ENCODE data around the gene S100A7A.
"Not testable (repeated sequence)": the region's sequence is repeated elsewhere in the genome, so short reads cannot be mapped to it uniquely, and the experiment has no call there.

S100A7A gene

DNA sequence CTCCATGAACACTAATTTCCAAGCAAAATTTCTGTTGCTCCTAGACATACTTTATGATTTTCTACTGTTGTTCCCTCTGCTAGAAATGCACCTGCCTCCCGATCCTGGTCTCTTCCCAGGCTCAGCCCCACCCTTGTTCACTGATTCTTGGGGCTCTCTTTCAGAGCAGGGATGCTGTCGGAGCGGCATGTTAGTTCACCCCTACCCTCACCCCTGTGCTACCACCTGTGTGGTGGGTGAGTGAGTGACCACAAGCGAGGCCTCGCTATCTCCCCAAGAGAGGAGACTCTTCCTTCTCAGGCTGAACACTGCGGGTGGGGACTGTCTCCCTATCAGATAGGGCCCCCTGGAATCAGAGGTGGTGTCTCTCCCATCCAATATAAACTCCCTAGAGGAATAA is 20.5 kb upstream of the S100A7A start:
- DNase-seq (ENCODE audit: low spot score): no peak

GRCh38 chr1:153396461-153396860 is 19.9 kb upstream of the S100A7A start:
- no peak for DNase-seq (ENCODE audit: low spot score)

- DNase-seq (ENCODE audit: low spot score): no peak
Measured at GRCh38 chr1:153397051-153397923, 19.0 kb upstream of the S100A7A start.

GRCh38 chr1:153397924-153398651 is 18.2 kb upstream of the S100A7A start:
- no peak for DNase-seq (ENCODE audit: low spot score)

DNA sequence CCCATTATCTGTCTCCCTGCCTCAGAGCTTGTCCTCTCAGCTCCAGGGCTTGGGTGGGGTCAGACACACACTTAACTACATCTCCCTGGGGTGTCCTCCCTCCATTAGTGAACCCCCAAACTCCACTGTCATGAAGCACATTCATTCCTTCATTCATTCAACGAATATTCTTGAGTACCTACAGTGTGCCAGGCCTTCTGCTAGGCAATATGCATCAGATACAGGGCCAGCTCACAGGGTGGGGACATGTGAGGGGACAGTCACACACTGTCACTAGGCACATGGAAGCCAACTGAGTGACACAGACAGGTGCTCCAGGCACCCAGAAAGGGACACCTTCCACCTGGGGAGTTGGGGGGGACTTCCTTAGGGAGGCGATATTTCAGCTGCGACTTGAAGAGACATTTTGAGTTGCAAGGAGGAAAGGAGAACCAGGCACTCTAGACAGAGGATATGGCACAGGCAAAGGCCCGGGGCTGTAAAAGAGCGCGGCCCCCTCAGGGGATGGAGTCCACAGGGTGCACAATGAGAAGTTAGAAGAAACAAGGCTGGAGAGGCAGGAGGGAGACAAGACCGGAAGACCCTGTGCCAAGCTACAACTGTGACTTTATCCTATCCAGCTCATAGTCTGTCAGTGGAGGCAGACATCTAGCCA is 16.8 kb upstream of the S100A7A start:
- DNase-seq (ENCODE audit: low spot score): no peak

- no peak for DNase-seq (ENCODE audit: low spot score)
Measured at GRCh38 chr1:153400244-153400643, 16.1 kb upstream of the S100A7A start.

DNA sequence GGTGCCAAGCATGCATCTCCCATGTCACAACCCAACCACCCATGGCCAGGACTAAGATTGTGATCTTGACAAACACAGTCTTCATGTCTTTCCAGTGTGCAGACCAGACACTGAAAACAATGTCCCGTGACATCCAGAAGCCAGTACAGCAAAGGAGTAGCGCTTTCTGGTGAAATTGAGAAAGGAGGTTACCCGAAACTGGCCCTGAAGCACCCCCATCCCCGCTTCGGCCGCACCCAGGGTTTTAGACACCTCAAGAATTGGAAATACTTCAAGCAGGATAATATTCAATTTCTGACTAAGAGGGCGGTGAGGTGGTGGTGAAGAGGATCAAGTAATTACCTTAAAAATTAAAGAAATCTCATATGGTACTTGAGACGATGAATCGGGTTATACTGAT is 14.9 kb upstream of the S100A7A start:
- no peak for DNase-seq (ENCODE audit: low spot score)

DNA sequence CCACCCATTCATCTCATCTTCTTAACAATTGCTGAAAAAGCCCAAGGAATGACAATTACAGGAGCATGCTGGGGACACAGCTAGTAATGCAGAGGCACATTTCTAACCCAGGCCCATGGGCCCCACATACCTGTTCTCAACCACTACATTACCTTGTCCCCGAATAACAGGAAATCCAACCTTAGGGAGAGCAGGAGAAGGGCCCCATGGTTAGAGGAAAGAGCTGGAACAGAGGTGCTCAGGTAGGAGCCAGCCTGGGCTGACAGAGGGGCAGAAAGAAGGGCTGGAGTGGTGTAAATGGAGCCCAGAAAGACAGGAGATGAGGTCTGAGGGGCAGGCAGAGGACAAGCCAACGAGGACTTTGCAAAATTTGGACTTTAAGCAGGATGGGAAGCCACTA is 14.1 kb upstream of the S100A7A start:
- no peak for DNase-seq (ENCODE audit: low spot score)

GRCh38 chr1:153403421-153404085 is 12.8 kb upstream of the S100A7A start:
- DNase-seq (ENCODE audit: low spot score): no peak

DNA sequence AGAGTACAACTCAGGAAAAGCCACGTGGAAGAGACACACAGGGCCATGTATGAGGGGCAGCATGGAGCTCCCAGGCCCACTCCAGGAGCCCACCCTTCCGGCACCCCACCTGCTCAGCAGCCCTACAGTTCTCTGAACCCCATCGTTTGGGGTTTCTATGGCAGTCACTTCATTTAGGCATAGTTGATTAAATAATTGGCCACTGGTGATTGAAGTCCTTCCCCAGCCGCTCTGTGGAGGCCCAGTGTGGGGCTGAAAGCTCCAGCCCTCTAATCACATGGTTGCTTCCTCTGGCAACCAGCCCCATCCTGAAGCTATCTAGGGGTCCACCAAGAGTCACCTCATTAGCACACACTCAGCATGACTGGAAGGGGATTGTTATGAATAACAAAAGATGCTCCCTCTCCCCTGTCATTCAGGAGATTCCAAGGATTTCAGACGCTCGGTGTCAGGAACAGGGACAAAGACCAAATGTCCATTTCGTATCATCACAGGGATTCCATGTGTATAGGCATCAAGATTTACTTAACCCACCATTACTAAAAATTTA is 12.2 kb upstream of the S100A7A start:
- DNase-seq (ENCODE audit: low spot score): no peak

- DNase-seq (ENCODE audit: low spot score): peak; percentile 33
Measured at GRCh38 chr1:153404768-153405167, 11.6 kb upstream of the S100A7A start.

DNA sequence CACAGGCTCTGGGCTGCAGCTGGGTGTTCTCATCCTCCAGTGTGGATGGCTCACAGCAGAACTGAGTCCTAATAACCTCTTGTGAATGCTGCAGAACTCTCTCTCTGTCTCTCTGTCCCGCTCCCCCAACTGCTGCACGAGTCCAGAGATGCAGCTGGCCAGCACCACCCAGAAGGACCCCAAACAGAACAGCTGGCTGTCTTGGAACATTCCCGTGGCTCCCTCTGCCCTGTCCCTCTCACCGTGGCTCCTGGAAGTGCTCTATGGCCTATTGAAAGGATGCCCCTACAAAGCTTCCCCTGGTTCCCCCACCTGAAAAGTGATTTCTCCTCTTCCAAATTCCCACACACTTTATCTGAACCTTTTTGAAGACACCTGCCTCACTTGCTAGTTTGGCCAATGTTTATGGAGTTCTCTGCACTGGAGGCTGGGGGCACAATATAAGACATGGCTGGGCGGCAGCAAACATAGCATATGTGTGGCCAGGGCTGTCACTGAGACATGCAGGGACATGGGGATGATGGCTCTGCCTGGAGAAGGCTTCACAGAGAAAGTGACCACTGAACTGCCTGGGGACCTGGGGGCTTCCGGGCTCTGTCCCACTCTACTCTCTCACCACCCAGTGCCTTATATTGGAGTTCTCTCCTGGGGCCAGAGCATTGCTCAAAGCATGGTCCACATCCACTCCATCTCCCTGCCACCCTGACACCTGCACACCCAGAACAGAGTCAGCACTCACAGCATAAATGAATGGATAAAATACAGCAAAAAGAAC is 10.3 kb upstream of the S100A7A start:
- not testable (repeated sequence) for DNase-seq (ENCODE audit: low spot score)

GRCh38 chr1:153407274-153407673 is 9.0 kb upstream of the S100A7A start:
- not testable (repeated sequence) for DNase-seq (ENCODE audit: low spot score)

- not testable (repeated sequence) for DNase-seq (ENCODE audit: low spot score)
Measured at GRCh38 chr1:153413961-153414360, 2.4 kb upstream of the S100A7A start.

DNA sequence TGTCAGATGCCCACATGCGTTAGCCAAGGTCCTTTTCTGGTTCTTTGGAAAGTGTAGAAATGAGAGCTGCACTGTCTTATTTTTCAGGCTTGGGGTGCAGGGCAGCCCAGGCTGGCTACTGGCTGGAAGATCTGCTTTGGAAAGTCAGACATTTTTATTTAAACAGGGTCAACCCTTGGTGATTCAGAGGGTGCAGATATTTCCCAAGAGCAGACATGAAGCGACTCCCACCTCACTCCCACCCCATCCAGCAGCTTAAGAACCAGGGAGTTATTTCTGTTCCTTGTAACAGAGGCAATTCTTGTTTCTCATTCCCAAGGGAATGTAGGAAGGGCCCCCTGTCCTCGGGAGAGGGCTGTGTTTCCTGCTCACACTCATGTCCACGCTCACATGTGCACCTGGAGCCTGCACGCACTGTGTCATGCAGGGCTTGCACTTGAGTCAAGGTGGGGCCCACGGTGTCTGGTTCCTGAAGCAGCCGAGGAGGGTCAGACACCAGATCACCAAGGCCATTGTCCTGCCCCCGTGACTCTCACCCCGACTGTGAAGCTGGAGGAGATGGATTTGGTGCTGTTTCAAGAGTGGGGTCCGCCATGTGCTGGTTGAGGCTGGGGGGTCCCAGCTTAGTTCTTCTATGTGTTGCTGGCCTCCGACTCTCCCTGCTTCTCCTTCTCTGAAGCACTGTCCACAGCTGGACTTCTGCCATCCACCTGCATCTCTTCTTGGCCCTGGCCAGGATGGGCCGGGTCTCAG is 992 bp downstream of the S100A7A start:
- no peak for DNase-seq (ENCODE audit: low spot score)

DNA sequence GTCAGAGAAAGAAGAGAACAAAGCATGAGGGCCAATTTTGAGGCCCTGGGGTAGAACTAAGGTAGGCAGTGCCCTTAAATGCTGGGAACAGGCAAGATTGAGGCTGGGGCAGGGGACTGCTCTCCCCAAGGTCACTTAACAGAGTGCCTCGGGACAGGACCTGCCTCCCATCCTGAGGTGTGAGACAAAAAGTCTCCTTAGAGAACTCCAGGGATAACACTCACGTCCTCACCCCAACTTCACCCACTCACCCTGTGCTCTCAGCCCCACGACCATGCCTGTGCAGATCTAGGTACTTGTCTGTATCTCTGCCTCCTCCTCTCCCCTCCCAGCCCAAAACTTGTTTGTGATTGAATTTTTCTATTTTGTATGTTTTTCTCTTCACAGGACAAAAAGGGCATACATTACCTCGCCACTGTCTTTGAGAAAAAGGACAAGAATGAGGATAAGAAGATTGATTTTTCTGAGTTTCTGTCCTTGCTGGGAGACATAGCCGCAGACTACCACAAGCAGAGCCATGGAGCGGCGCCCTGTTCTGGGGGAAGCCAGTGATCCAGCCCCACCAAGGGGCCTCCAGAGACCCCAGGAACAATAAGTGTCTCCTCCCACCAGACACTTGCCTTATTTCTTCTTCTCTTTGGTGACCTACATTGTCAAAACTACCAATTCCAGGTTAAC is 2.6 kb downstream of the S100A7A start:
- DNase-seq (ENCODE audit: low spot score): not testable (repeated sequence)

DNA sequence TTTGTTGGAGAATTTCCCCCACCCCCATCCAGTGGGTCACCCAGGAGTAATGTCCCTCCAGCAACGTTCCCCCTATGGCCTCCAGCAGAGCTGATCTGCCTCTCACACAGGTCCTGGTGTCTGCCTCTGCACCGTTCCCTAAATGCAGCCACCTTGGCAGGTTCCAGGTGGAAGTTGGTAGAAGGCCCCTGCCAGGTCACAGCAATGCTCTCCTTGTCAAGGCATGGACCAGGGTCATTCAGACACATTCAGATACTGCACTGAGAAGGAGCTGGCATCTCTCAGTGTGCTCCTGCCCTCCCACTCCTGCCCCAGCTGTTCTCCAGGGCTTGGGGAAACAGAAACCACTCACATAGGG is 3.1 kb downstream of the S100A7A start:
- not testable (repeated sequence) for DNase-seq (ENCODE audit: low spot score)

DNA sequence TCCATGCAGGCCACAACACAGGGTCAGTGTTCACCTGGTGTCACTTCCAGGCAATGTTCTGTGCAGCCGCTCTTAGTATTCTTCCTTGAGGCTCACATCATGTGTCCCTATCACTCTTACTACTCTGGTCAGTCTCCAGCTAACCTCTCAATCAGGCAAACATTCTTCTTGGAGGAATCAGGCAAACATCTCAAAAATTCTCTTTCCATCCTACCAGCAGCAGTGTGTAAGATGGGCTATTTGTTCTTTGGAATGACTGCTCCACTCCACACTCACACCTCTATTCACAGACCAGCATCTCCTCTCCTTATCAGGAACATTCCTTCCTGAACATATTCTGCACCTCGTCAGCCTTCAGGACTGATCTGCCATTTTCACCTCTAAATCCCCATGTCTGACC is 4.0 kb downstream of the S100A7A start:
- no peak for DNase-seq (ENCODE audit: low spot score)

DNA sequence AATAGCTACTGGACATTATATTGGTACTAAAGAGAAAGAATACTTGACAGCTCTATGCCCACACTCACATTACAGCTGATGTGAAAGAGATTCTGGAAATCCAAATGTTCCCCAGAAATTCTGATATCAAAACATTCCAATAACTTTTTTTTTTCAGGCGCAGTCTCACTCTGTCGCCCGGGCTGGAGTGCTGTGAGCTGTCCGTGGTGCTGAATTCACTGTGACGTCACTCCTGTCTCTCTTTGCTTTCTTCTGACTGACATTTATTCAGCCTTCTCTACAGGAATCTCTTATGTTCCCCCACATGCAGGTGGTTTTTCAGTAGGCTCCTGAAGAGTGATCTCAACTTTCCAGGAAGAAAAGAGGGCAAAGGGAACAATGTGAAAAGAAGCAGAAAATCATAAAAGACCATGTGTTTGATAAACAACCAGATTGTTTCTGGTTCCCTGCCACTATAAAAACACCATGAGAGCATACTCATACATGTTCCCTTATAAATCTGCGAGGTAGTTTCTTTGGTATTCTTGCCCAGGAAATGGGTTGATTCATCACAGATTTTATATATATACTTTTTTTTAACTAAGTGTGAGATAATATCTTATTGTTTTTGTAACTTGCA is 6.2 kb downstream of the S100A7A start:
- DNase-seq (ENCODE audit: low spot score): peak; percentile 70

Data from AG08396 (cell line).